Spleen (tissue), 7 donors: ENCODE data around the gene RIPK1.

Source experiments
- POLR2A ChIP-seq, 3 donors: fragments of 450-650 bp; IDR thresholded peaks; one replicate each; pipeline ENCODE4 v1.5.1; 2017; ENCODE audit warnings: antibody characterized with exemption in 3 of 3, mild to moderate bottlenecking in 1 of 3
- POLR2AphosphoS5 ChIP-seq, 3 donors: sonication (generic); formaldehyde crosslinking; IDR thresholded peaks; one replicate each; pipeline ENCODE4 v1.5.1; 2017; ENCODE audit warnings: antibody characterized with exemption in 3 of 3
- TF ChIP-seq, protein P1 (sequence below), 11 experiments: fragments of 200-600 bp in 7 of 11; fragments of 450-650 bp in 4 of 11; sonication (generic) in 4 of 11; IDR thresholded peaks in 8 of 11; conservative IDR thresholded peaks in 3 of 11; 1 replicate in 7 of 11; 2 replicates in 4 of 11; pipeline versions ENCODE4 v1.4.0 to v1.8.0; 2016 to 2021; ENCODE audit warnings: antibody characterized with exemption in 11 of 11, inconsistent platforms in 4 of 11, mild to moderate bottlenecking in 1 of 11
- donor health status: DM: no; HTN: no; CAD: no; lungs with moderate emphysema.
- donor health status: DM: no; HTN: no; CAD: no.
- donor health status: DM: no; HTN: no; CAD: no.

DNA sequence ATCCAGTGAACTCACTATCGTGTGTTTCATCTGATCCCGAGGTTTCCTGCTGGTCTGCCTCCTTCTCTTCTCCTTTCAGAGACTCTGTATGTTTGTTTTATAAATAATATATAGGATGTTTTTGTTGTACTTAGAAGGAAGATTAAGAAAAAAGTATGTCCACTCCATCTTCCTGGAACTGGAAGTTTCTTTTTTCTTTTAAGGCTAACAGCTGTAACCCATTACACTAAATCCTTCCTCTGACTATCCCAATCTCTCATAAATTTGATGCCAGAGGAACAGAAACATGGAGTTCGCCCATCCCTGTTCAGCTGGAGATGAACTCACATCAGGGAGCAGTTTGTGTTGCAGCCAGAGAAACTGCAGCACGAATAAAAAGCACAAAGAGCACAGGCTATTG is 20.7 kb downstream of the RIPK1 start:
- TF ChIP-seq, protein P1, sequence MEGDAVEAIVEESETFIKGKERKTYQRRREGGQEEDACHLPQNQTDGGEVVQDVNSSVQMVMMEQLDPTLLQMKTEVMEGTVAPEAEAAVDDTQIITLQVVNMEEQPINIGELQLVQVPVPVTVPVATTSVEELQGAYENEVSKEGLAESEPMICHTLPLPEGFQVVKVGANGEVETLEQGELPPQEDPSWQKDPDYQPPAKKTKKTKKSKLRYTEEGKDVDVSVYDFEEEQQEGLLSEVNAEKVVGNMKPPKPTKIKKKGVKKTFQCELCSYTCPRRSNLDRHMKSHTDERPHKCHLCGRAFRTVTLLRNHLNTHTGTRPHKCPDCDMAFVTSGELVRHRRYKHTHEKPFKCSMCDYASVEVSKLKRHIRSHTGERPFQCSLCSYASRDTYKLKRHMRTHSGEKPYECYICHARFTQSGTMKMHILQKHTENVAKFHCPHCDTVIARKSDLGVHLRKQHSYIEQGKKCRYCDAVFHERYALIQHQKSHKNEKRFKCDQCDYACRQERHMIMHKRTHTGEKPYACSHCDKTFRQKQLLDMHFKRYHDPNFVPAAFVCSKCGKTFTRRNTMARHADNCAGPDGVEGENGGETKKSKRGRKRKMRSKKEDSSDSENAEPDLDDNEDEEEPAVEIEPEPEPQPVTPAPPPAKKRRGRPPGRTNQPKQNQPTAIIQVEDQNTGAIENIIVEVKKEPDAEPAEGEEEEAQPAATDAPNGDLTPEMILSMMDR (IDR thresholded peaks at IDR 0.05 in 8 of 11, conservative IDR thresholded peaks at IDR 0.05 in 3 of 11), result no peak
- TF ChIP-seq POLR2A (IDR thresholded peaks at IDR 0.05) (no peak), POLR2AphosphoS5 (IDR thresholded peaks at IDR 0.05) (no peak)
